Mesenchymal stem cell (in vitro differentiated cells and primary cell): ENCODE results near the gene SMOC2.

Experiments used
- DNase-seq: peaks from one replicate; pipeline ENCODE4 v3.0.0-alpha.2; 2013
- H2AFZ ChIP-seq: one replicate; pipeline ENCODE4 v1.6.1; 2013; ENCODE audit warnings: low read depth, mild to moderate bottlenecking, control low read depth, inconsistent platforms, low read length, moderate library complexity
- H2AK5ac ChIP-seq: 2 replicates; pipeline ENCODE4 v1.6.1; 2013; ENCODE audit warnings: low read length, moderate library complexity, mild to moderate bottlenecking, inconsistent platforms; ENCODE audit not compliant: severe bottlenecking
- H2BK120ac ChIP-seq: one replicate; pipeline ENCODE4 v1.6.1; 2013; ENCODE audit warnings: low read depth, mild to moderate bottlenecking, inconsistent platforms, low read length, moderate library complexity
- H2BK12ac ChIP-seq, 2 experiments: one replicate each; pipeline ENCODE4 v1.6.1; 2013; ENCODE audit warnings: inconsistent platforms in 2 of 2, low read length in 2 of 2, mild to moderate bottlenecking in 2 of 2, moderate library complexity in 2 of 2, control low read depth in 1 of 2
- H2BK15ac ChIP-seq: one replicate; pipeline ENCODE4 v1.6.1; 2013; ENCODE audit warnings: mild to moderate bottlenecking, low read depth, inconsistent platforms; ENCODE audit not compliant: poor library complexity, severe bottlenecking
- H2BK5ac ChIP-seq: 2 replicates; pipeline ENCODE4 v1.6.1; 2013; ENCODE audit warnings: low read depth, mild to moderate bottlenecking, low read length, control low read depth, inconsistent platforms; ENCODE audit not compliant: poor library complexity, severe bottlenecking
- H3K14ac ChIP-seq, 2 experiments: one replicate each; pipeline ENCODE4 v1.6.1; 2013; ENCODE audit warnings: inconsistent platforms in 2 of 2, low read length in 2 of 2, control low read depth in 1 of 2, mild to moderate bottlenecking in 1 of 2, moderate library complexity in 1 of 2
- H3K18ac ChIP-seq, 2 experiments: one replicate each; pipeline ENCODE4 v1.6.1; 2013; ENCODE audit warnings: inconsistent platforms in 2 of 2, low read length in 2 of 2, control low read depth in 1 of 2, low read depth in 1 of 2, mild to moderate bottlenecking in 1 of 2
- H3K23ac ChIP-seq, 2 experiments: one replicate each; pipeline ENCODE4 v1.6.1; 2013; ENCODE audit warnings: inconsistent platforms in 2 of 2, low read length in 2 of 2, mild to moderate bottlenecking in 2 of 2, moderate library complexity in 2 of 2, control low read depth in 1 of 2
- H3K27ac ChIP-seq: 2 replicates; pipeline ENCODE4 v1.5.1; 2013; ENCODE audit warnings: mild to moderate bottlenecking, moderate library complexity, low read length, control low read depth, inconsistent platforms; ENCODE audit not compliant: poor library complexity, severe bottlenecking
- H3K27me3 ChIP-seq, 2 experiments: 2 replicates each; pipeline versions ENCODE4 v1.6.1 to v1.7.0; 2013; ENCODE audit warnings: low read length in 2 of 2, mild to moderate bottlenecking in 2 of 2, moderate library complexity in 2 of 2, control low read depth in 1 of 2, inconsistent platforms in 1 of 2; ENCODE audit not compliant: control insufficient read depth in 1 of 2, insufficient read depth in 1 of 2
- H3K36me3 ChIP-seq, 2 experiments: 2 replicates each; pipeline versions ENCODE4 v1.6.1 to v1.7.0; 2013; ENCODE audit warnings: low read length in 2 of 2, control low read depth in 1 of 2, inconsistent platforms in 1 of 2, low read depth in 1 of 2, mild to moderate bottlenecking in 1 of 2; ENCODE audit not compliant: insufficient read depth in 2 of 2, control insufficient read depth in 1 of 2
- H3K4ac ChIP-seq, 2 experiments: one replicate each; pipeline ENCODE4 v1.6.1; 2013; ENCODE audit warnings: inconsistent platforms in 2 of 2, low read length in 2 of 2, mild to moderate bottlenecking in 2 of 2, moderate library complexity in 2 of 2, control low read depth in 1 of 2, low read depth in 1 of 2
- H3K4me1 ChIP-seq: 2 replicates; pipeline ENCODE4 v1.6.1; 2013; ENCODE audit warnings: low read depth, low read length, control low read depth; ENCODE audit not compliant: control insufficient read depth, insufficient read depth
- H3K4me2 ChIP-seq: 2 replicates; pipeline ENCODE4 v1.6.1; 2013; ENCODE audit warnings: low read length, mild to moderate bottlenecking, inconsistent platforms; ENCODE audit not compliant: poor library complexity, severe bottlenecking
- H3K4me3 ChIP-seq, 2 experiments: 2 replicates each; pipeline versions ENCODE4 v1.5.1 to v1.7.0; 2013; ENCODE audit warnings: low read length in 2 of 2, mild to moderate bottlenecking in 2 of 2, control low read depth in 1 of 2, low read depth in 1 of 2; ENCODE audit not compliant: insufficient read depth in 1 of 2
- H3K79me1 ChIP-seq: replicated peaks from 2 replicates; pipeline ENCODE4 v1.6.1; 2013; ENCODE audit warnings: mild to moderate bottlenecking, control low read depth, low read length, inconsistent platforms; ENCODE audit not compliant: poor library complexity, severe bottlenecking
- H3K9ac ChIP-seq: 2 replicates; pipeline ENCODE4 v1.7.0; 2013; ENCODE audit warnings: mild to moderate bottlenecking, low read length, moderate library complexity
- H3K9me3 ChIP-seq: 2 replicates; pipeline ENCODE4 v1.7.0; 2013; ENCODE audit warnings: mild to moderate bottlenecking, low read length; ENCODE audit not compliant: control insufficient read depth
- H4K8ac ChIP-seq: one replicate; pipeline ENCODE4 v1.6.1; 2013; ENCODE audit warnings: inconsistent platforms, mild to moderate bottlenecking, low read length, moderate library complexity
- H4K91ac ChIP-seq: one replicate; pipeline ENCODE4 v1.6.1; 2013; ENCODE audit warnings: mild to moderate bottlenecking, low read length, inconsistent platforms
- WGBS: methylation state at CpG from one replicate; pipeline ENCODE4 v1.1.7; 2013; ENCODE audit warnings: mixed read lengths; 5-methylcytosine and 5-hydroxymethylcytosine counted together

Gene SMOC2

DNA sequence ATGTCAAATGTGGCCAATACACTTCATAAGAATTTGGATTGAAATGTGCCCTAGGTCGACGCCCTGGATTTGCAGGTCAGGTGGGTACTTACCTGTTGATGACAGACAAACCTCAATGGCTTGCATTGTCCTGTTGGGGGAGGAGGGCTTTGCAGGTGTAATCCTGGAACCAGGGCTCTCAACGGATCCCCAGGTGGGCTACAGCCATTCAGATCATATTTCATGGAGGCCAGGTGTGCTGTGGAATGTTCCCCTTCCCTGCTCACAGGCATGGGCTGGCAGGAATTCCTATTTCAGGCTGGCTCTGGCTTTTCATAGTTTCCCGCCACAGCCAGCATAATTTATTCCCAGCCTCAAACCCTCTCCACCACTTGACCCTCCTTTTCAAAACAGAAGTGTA, 254.7 kb downstream of the SMOC2 start:
- Histone ChIP-seq H3K23ac (no peak overlapping the region), H2BK120ac (no peak overlapping the region), H2BK5ac (no peak overlapping the region), H3K18ac (no peak overlapping the region), H2AK5ac (no peak overlapping the region), H3K9ac (no peak overlapping the region), H3K4me1 (peaks cover 2% of the 10 kb centered on the region), H4K91ac (no peak overlapping the region), H3K27ac (no peak overlapping the region), H3K9me3 (no peaks in the 10 kb centered on the region), H2BK12ac (no peak overlapping the region), H3K79me1 (no peaks in the 10 kb centered on the region), H4K8ac (no peak overlapping the region), H3K4ac (no peak overlapping the region), H2AFZ (no peak overlapping the region), H3K4me3 (no peak overlapping the region), H3K27me3 (peaks cover 0 to 5% of the 10 kb centered on the region in 2 experiments), H3K4me2 (no peak overlapping the region), H3K14ac (no peak overlapping the region), H2BK15ac (no peak overlapping the region), H3K36me3 (no peaks in the 10 kb centered on the region)
- no peak for DNase-seq
- whole genome bisulfite sequencing = 54% methylated on average over 3 of the region's 4 CpGs

DNA sequence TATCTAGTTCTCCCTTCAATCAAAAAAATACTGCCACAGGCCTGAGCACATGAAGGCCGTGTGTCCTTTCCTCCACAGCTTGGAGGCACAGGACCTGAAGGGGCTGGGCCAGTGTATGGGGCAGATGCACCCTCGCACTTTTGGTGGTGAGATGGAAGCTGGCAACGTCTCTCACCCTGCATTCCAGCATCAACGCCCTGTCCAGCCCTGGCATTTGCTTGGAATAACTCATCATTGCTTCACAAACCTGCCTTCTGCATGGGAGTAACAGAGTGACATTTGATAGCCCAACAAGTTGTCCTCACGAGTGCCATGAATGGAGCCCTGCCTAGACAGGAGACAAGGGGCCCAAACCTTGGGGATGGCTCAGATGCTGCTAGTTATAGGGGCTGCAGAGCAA, 257.9 kb downstream of the SMOC2 start:
- no peak overlapping the region for H3K23ac ChIP-seq

DNA sequence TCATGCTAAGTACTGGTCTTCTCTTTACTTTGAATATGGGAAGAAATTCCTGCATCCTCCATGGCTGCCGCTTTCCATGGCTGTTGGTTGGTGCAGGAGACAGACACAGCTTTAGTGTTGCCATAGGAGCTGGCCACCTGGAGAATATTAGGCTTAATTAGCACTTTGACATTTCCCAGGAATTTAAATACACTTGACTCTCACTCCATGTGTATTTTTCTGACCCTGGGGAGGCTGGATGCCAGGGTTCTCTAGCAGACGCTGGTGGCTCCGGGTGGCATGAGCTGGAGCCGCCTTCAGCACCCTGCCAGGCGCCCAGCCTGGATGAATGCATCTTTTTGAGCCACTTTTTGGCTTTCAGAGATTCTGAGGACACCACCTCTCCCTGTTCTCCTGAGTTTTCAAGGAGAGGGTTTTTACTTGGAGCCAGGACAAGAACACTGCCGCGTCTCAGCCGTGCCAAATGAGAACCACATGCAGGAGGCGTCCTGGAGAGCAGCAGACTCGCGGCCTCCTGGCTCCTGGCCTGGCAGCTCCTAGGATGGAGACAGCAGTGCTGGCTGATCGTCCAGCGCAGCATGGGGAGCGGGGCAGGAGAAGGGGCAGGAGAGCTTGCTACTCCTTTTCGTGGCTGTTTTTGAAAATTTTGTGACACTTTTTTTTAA, 258.8 kb downstream of the SMOC2 start:
- no peak overlapping the region for H2BK5ac ChIP-seq
- no peak overlapping the region for H2BK120ac ChIP-seq
- no peak overlapping the region for H4K91ac ChIP-seq
- H3K4me3 ChIP-seq = no peak overlapping the region
- no peak overlapping the region for H3K23ac ChIP-seq
- H3K9ac ChIP-seq = no peak overlapping the region
- no peak overlapping the region for H3K18ac ChIP-seq
- no peak overlapping the region for H3K4me2 ChIP-seq
- no peak for DNase-seq
- peaks cover 0 to 35% of the 10 kb centered on the region in 2 experiments for H3K27me3 ChIP-seq
- no peak overlapping the region for H2BK15ac ChIP-seq
- no peak overlapping the region for H4K8ac ChIP-seq
- no peak overlapping the region for H3K14ac ChIP-seq
- no peaks in the 10 kb centered on the region for H3K36me3 ChIP-seq
- no peak overlapping the region for H2AK5ac ChIP-seq
- no peak overlapping the region for H2AFZ ChIP-seq
- no peaks in the 10 kb centered on the region for H3K79me1 ChIP-seq
- H2BK12ac ChIP-seq = no peak overlapping the region
- H3K9me3 ChIP-seq = no peaks in the 10 kb centered on the region
- H3K4me1 ChIP-seq = peaks cover 2% of the 10 kb centered on the region
- WGBS = 90% methylated on average over 11 of the region's 15 CpGs
- H3K4ac ChIP-seq = no peak overlapping the region
- no peak overlapping the region for H3K27ac ChIP-seq

More for the DNA sequence above, 257.9 kb downstream of the SMOC2 start:
- H2BK5ac ChIP-seq = no peak overlapping the region
- H3K79me1 ChIP-seq = no peaks in the 10 kb centered on the region
- H3K27ac ChIP-seq = no peak overlapping the region
- H3K4me3 ChIP-seq = no peak overlapping the region
- no peak overlapping the region for H3K9ac ChIP-seq
- H3K4ac ChIP-seq = no peak overlapping the region
- H2BK15ac ChIP-seq = no peak overlapping the region
- H3K4me2 ChIP-seq = no peak overlapping the region
- peaks cover 0 to 28% of the 10 kb centered on the region in 2 experiments for H3K27me3 ChIP-seq
- no peak overlapping the region for H2BK12ac ChIP-seq
- WGBS = 65% methylated on average over 5 of the region's 5 CpGs
- H4K91ac ChIP-seq = no peak overlapping the region
- H3K14ac ChIP-seq = no peak overlapping the region
- H2AK5ac ChIP-seq = no peak overlapping the region
- H4K8ac ChIP-seq = no peak overlapping the region
- H3K4me1 ChIP-seq = peaks cover 2% of the 10 kb centered on the region
- no peak for DNase-seq
- no peak overlapping the region for H2BK120ac ChIP-seq
- no peak overlapping the region for H3K18ac ChIP-seq
- no peak overlapping the region for H2AFZ ChIP-seq
- H3K9me3 ChIP-seq = no peaks in the 10 kb centered on the region
- no peaks in the 10 kb centered on the region for H3K36me3 ChIP-seq

DNA sequence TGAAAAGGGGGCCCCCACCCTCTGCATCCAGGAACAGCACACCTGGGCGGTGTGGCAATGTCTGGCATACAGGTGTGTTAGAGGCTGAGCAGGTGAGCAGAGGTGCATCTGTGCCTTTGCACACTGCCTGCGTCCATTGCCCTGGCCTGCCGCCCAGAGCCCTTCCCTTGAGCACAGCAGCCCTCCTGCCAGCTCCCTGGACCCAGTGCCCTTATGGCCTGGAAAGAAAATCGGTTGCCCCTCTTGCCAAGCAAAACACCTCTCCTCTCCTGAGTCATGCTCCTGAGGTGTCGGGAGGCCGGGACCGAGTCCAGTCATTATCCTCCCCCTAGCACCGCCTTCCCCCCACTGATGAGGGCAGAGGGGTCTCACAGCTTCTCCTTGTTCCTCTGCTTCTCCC, 259.9 kb downstream of the SMOC2 start:
- Histone ChIP-seq H2BK15ac (no peak overlapping the region), H2AFZ (no peak overlapping the region), H3K4ac (no peak overlapping the region), H3K9me3 (no peaks in the 10 kb centered on the region), H3K4me3 (no peak overlapping the region), H2AK5ac (no peak overlapping the region), H3K4me1 (no peaks in the 10 kb centered on the region), H3K27ac (no peak overlapping the region), H2BK5ac (no peak overlapping the region), H3K23ac (no peak overlapping the region), H4K91ac (no peak overlapping the region), H3K79me1 (no peaks in the 10 kb centered on the region), H3K27me3 (peaks cover 0 to 37% of the 10 kb centered on the region in 2 experiments), H4K8ac (no peak overlapping the region), H3K4me2 (no peak overlapping the region), H3K18ac (no peak overlapping the region), H2BK12ac (no peak overlapping the region), H3K36me3 (no peaks in the 10 kb centered on the region), H3K9ac (no peak overlapping the region), H2BK120ac (no peak overlapping the region), H3K14ac (no peak overlapping the region)
- no peak for DNase-seq
- 92% methylated on average over 8 of the region's 8 CpGs for WGBS
